DMS53 treated with DMSO at 0.1 percent for 48 hours (cell line): ENCODE data around the gene CFAP74.
A peak's percentile ranks its signal among the peaks of the same experiment; 100 is the strongest.

ENCODE experiments used
- DNase-seq: peaks from one replicate; lab custom pipeline; 2025; ENCODE audit not compliant: unreplicated experiment; lab: John Stamatoyannopoulos, UW

Gene CFAP74, protein sequence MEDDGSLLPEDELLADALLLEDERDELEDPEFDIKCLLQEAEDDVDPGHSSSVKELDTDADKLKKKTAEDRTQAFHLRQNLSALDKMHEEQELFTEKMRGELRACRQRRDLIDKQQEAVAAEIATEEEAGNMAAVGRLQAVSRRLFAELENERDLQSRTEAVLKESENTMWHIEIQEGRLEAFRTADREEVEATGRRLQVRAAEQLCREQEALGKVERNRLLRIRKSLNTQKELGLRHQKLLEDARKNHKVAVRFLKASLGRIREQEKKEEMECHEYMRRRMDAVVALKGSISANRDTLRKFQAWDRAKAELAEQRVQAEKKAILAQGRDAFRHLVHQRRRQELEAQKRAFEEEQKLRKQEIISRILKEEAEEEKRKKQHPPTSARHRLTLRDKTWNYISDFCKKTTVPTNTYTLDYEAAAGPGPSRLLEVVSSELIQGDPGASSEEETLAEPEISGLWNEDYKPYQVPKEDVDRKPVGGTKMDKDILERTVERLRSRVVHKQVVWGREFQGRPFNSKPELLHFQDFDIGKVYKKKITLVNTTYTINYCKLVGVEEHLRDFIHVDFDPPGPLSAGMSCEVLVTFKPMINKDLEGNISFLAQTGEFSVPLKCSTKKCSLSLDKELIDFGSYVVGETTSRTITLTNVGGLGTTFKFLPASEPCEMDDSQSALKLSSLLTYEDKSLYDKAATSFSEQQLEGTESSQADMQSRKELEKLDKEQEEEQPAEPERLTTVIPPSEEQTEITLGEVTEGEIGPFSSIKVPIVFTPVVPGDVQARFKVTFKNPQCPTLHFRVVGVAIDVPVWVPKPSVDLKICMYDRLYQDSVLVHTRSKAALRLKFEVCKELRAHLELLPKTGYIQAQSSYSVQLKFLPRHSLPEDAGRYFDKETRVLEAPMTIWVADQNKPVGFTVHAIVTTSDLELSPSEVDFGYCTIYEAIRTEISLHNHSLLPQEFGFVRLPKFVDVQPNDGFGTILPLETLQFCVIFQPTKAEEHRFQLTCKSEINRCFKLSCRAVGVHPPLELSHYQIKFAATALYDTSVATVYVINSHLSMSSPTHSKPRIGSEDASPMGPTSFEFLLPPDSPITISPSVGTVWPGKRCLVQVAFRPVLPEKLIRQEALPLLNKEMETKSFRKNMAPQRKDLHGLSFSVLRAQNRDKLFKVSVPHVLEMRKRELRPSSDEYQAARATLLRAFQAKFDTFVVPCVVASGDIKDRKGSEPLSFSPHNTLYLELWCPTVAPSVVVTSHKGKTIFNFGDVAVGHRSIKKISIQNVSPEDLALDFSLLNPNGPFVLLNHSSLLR (N-terminal part only)

DNA sequence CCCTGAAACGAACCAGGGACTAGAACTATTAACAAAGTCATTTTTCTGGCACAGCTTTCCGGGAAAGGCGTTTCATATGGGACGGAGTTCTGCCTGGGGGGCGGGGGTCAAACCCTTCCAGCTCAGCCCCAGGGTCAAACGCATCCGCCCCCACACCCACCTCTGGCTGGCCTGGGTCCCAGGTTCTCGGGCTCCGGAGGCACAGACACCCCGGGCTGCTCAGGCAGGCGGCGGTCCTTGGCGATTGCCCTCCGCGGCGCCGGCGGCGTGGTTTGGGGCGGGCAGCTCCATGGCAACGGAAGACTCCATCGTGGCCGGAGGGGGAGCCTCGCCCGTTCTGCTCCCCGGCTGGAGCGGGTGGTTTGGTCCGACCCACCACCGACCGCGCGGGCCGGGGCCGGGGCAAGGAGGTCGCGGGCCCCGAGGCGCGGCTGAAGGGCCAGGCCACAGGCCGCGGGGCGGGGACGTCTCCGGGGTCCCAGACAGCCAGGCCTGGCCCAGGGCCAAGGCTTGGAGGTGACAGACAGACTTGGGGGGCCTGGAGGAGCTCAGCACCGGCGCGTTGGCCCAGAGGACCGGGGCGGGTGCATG, at the start of gene CFAP74:
TSS of gene CFAP74 (minus strand) at position 246 of the 591 bp plus-strand sequence. CDS start 12,830 bp downstream, outside the sequence.
- DNase-seq: no peak

DNA sequence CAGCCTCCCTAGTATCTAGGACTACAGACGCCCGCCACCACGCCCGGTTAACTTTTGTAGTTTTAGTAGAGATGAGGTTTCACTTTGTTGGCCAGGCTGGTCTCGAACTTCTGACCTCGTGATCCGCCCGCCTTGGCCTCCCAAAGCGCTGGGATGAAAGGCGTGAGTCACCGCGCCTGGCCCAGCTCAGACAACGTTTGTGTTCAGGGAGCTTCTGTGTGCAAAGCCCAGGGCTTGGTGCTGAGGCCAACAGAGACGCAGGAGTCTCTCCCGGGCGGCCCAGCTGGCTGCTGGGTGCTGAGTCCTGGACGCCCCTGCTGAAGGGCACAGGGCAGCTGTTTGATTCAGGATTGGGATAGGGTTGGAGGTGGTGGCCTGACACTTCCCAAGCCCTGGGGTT, 49.6 kb upstream of the CFAP74 start:
- DNase-seq: no peak

DNA sequence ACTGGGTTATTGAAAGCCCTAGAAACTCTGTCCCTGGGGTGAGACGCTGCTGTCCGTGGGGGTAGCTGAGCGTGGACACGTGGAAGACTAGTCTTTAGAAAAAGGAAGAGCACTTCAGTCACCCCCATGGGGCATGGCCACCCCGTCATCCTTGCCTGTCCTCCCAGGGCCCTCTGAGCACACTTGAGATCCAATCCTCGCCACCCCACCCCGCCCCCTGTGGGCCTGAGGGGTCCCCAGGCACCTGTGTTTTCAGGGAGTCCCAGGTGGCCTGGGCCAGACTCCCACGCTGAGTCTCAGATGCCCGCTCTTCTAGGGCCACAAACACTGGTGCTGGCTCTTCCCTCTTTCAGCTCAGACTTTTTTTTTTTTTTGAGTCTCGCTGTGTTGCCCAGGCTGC, 49.2 kb upstream of the CFAP74 start:
- no peak for DNase-seq

DNA sequence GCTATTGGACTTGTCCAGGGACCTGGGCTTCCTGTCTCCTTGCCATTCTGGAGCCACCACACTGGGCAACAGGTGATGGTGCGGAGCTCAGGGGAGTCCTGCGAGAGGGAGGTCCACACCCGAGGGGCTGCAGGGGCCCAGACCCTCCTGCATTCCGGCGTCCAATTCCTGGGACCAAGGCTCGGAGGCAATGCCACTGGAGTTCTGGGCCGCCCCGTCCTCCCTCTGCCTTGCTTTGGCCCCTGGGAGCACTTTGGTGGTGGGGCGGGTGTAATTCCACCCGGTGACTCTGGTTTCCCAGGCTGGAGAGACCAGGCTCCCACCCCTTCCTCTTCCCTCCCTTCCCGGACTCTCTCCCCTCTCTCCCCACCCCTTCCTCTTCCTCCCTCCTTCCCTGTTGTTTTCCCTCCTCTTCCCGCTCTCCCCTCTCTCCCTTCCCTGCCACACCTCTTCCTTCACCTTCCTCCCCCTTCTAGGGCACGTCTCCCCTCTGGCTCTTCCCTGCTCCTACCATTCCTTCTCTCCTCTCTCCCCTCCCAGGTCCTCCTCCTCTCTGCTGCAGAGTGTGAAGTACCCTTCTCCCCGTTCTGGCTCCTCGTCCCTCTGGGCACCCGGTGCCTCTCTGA, 48.6 kb upstream of the CFAP74 start:
- DNase-seq: no peak

DNA sequence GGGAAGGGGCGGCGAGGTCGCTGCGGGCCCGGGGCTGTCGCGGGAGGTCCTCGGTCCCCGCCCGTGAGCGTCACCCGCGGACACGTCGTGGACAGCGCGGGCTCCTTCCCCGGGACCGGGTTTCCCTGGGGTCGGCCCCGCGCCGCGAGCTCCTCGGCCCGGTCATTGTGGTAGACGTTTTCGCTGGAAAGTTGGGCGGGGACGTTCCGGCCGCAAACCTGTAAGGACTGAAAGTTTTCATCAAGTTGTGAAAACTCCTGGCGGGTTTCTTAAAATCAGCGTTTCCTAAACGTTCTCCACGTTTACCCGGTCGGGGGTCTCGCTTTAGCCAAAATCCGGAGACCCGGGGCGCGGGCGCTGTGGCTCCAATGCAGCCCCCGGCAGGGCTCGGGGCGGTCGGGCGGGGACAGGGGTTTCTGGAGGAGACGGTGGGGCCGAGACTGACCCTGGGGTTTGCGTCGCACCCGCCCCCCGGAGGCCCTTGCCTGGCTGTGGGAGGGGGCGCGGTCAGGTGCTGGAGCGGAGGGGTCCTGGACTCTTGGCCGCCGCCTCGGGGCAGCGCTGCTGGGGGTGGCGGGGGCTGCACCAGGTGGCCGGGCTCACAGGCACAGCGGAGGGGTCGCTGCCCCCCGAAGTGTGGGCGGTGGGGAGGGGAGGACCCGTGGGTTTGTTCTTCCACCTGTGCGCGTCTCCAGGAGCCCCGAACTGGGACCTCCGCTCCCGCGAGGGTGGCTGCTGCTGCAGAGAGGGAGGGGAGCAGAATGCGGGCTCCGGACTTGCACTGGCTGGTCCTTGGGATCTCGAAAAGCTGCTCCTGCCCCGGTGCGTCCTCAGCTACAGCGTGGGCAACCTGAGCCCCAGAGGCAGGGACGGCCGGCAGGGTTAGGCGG, 47.5 kb upstream of the CFAP74 start:
- no peak for DNase-seq

DNA sequence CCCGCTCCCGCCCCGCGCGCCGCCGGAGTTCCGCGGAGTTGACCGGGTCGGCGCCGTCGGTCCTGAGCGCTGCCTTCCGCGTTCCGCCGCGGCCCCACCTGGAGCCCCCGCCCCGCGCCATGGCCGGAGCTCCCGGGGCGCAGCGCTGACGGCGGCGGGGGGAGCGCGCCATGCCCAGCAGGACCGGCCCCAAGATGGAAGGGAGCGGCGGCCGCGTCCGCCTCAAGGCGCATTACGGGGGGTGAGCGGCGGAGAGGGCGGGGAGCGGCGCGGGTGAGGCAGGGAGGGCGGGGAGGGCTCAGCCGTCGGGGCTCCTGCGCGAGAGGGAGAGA, 46.8 kb upstream of the CFAP74 start:
- DNase-seq: no peak

DNA sequence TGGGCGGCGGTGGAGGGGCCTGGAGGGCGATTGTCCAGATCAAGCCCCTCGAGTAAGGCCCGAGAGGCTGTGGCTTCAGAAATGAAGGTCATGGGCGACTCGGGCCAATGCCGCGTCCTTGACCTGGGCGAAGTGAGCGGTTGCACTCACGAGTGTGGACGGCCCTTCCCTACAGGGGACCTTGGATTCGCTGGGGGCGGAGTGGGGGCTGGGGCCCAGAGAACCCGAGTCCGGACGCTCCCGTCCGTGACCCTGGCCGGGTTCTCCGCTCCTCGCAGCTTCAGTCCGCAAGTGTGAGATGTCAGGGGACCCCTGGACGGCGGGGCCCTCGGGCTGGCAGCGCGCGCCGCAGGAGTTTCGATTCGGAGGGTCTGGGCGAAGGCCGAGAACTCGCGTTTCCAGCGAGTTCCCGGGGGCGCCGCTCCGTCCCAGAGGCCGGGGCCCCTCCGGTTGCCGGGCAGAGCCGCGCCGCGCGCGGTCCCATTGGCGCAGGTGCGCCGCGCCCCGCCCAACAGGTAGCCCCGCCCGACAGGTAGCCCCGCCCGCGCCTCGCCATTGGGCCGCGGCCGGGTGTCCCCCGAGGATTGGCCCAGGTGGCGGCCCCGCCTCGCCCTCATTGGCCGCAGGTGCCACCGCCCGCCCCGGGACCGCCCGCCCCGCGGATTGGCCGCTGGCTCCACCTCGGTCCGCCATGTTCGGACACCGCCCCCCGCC, 46.3 kb upstream of the CFAP74 start, which contains the start of gene PRKCZ:
TSS of gene PRKCZ (plus strand) at position 694 of the 714 bp plus-strand sequence. CDS start 220 bp downstream, outside the sequence.
- DNase-seq: peak; percentile 87

DNA sequence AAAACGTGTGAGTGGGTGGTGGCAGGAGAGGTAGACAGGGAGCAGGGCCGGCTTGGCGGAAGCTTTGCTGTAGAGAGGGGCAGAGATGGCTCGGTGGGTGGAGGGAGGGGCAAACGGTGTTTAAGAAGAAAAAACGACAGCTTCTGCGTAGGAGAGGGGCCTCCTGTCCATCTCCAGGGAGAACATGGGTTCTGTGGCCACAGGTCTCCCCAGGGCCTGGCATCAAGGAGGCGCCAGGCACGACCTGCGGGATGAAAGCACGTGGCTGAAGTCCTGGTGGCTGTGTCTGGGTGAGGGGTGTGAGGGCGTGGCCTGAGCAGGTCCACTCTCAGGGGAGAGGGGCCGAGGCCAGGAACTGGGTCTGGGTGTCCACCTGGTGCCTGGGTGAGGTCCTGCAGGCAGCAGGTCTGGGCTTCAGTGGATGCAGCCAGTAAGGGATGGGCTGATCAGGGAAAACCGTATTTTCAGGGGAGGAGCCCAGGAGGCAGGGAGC, 45.7 kb upstream of the CFAP74 start:
- DNase-seq: peak; percentile 27

DNA sequence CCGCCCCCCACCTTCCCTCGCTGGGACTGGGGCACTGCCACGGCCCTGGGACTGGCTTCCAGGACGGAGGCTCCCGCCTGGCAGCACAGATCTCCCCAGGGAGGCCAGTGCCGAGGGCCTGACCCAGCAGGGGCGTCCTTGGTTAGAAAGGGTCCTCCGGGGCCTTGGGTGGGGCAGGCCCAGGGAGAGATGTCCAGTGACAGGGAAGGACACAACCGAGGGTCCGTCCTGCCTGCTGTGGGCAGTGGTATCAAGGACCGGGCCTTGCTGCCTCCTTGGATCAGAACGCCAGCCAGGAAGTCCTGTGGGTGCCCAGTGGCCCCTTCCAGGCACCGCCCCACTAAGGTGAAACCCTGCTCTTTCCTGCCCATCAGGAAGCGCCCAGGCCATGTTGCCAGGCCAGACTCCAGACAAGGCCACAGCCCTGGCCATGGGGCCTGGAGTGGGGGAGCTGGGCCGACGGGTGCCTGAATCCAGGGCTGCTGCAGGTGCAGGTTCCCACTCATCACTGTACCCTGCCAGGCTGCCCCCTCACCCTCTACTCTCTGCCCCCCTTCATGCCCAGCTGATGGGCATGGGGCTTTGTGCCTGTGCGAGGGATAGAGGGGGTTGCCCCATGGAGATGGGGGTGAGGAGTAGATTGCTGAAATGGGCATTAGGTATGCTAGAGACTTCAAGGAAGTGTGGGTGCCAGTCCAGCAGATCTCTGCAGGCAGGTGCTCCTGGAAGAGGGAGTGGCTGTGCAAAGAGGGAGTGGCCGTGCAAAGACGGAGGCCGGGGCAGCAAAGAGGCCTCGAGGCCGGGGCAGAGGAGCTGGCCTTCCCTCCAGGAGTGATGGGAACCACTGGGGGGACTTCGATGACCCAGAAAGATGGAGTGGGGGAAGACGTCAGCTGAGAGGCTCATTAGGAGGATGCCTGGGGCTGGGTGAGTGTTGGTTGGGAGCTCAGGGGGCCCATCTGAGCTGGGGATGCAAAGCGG, 44.5 kb upstream of the CFAP74 start:
- no peak for DNase-seq

DNA sequence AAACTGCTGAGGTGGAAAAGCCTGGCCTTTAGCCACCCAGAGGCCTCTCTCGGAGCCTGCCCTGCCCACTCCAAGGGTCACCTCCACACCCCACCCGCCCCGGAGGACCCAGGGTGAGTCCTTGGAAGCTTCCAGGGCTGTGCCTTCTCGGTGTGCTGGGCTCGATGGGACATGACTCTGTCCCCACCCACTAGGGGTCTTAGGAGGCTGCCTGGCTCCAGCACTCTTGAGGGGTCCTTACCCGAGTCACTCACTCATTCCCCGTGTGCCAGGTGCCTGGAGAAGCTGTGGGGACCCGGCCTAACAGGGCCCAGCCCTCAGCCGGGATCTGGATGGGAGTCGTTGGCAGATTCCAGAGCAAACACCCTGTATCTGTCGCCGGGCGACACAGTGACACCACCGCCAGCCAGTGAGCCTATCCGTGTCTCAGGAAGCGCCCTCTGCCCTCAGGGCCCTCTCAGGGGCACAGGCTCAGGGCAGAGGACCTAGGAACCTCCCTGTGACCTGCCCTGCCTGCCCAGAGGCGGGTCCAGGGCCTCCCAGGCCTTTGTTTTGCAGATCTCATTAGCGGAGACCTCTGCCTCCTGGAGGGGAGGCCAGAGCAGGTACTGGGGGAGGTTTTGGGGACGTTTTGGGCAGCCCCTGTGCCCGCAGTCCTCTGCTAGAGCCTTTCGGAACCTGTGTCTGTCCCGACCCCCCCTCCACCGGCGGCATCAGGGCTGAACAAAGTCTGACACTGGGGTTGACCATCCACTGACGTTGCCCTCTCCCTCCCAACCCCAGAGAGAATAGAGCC, 43.6 kb upstream of the CFAP74 start:
- no peak for DNase-seq

DNA sequence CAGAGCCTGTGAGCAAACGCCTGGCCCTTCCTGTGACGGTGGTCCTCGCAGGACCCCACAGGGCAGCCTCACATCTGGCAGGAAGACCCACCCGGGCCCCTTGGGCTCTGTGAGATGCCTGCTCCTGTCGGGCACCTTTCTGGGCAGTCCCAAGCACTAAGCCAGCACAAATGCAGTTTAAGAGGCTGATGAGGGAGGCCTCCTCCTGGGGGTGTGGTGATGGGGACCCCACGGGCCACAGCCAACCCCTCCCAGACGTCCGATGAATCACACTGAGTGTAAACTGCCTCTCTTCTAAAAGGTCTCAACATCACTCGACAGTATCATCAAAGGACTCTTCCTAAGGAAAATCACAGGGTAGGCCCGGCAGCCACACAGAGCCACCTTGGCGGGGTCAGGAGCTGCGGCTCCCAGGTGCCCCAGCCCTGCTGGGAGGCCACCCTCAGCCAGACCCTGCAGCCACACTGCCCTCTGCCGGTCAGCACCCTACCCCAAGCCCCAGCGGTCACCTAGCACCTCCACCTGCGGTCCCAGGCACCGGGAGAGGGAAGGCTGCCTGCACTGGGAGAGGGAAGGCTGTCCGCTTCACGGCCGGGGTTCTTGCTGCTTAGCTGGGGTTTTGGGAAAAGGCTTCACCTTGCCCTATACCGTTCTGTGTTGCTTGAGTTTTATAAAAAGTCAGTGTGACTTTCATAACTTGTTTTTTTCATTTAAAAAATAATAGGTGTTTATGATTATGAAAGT, 42.8 kb upstream of the CFAP74 start:
- peak; percentile 73 for DNase-seq

DNA sequence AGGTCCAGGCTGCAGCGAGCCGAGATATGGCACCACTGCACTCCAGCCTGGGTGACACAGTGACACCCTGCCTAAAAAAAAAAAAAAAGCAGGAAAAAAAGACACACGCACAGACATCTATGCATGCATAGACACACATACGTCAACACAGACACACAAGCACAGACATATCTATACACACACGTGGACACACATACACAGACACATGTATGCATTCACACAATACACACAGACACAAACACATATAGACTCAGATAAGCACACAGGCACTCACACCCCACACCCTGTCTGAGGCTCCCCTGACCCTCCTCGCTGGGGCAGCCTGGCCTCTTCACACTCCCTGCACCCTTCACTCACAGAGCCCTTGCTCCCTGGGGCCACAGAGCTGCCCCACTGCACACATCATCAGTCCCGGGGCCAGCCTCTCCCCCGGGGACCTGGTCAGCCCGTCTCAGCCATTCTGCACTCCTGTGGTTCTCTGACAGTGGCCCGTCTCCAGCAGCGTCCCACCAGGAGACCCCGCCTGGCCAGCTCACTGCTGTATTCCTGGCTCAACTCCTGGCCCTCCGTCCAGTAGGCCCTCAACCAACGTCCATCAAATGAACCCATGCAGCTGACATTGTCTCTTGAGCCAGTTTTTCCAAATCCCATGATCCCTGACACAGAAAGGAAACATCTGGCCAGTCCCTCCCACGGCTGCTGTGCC, 42.0 kb upstream of the CFAP74 start:
- no peak for DNase-seq

DNA sequence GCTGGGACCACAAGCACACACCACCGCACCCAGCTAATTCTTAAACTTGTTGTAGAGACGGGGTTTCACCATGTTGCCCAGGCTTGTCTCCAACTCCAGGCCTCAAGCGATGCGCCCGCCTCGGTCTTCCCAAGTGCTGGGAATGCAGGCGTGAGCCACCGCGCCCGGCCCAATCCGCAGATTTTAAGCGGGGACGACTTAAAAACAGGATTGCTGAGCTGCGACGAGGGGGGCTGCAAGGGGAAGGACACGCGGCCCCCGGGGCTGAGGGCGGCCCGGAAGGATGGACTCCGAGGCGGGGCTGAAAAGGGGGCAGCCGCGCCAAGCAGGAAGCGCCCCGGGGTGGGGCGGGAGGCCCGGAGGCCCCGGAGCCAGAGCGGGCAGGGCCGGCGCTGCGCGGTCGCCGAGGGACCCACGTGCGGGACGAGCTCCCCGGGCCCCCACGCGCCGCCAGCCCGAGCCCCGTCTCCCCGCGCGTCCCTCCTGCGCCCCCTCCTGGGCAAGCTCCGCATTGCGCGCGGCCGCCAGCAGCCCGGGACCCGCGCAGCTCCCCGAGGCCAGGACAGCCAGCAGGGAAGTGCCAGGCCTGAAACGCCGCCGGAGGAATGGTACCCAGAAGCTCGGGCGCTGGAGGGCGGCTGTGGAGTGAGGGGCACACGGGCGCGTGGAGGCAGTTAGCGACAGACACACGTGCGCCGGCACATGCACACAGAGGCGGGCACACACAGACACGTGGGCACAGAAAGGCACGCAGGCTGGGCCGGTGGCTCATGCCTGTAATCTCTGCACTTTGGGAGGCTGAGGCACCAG, 41.1 kb upstream of the CFAP74 start:
- no peak for DNase-seq

DNA sequence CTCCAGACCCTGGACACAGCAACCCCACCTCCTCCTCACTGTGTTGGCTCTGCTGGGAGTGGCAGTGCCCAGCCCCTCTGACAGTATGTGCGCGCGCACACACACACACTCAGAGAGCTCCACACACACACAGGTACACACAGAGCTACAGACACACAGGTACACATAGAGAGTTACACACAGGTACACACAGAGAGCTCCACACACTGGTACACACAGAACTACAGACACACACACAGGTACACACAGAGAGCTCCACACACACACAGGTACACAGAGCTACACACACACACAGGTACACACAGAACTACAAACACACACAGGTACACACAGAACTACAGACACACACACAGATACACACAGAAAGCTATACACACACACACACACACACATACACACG, 40.3 kb upstream of the CFAP74 start:
- no peak for DNase-seq
